ENCODE measurements around the gene GALNS.

Gene GALNS

DNA sequence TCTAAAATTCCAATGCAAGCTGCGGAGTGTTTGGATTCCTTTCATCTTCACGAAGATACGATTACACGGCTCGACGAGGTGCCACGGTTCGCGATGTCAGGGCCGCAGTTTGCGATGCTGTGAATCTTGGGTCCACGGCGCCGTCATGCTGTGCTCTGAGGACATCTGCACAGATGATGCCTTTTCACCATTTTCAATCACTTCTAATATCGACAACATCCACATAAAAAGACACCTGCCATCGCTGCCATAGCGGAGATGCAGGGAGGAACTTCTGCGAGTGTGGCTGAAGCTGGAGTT is 38.2 kb downstream of the GALNS start:
- no peaks in the 10 kb centered on the region for H3K9me3 Mint-ChIP-seq
- no peaks in the 10 kb centered on the region for H3K4me1 Mint-ChIP-seq (ENCODE audit: low read depth)
- H3K4me3 Mint-ChIP-seq: no peak overlapping the region
- H3K27ac Mint-ChIP-seq: no peak overlapping the region
- no peaks in the 10 kb centered on the region for H3K27me3 Mint-ChIP-seq
- no peaks in the 10 kb centered on the region for H3K36me3 Mint-ChIP-seq (ENCODE audit: low read depth)

DNA sequence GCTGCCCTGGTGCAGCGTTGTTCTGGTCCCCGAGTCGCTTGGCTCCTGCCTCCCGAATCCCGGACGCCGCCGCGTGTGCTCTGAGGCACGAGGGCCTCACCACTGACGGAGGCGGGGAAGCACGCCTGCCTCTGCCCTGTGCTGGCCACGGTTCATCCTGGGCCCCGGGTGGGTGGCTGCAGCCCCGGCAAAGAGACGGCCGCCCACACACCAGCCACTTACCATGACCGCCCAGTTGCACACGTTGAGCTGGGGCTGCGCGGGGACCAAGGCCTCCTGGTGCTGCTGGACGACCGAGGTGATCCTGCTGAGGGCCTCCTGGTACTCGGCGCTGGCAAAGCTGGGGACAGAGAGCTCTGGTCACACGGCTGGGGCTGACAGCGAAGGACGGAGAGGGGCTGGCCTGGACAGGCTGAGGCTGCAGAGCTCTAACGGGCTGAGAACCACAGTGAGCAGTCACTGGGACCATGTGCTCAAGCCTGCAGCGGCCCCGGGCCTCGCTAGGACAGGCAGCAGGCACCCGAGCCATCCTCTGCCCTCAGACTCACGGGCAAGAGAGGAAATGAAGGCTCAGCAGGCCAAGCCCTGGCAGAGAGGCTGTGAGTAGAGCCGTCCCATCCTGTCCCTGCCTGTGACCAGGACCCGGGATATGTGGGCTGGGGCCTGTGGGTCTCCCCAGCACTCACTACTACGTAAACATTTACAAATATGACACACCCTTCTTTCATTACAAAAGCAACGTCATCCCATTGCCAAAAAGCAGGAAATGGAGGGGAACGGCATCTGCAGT is 38.8 kb downstream of the GALNS start:
- Mint-ChIP-seq H3K9me3 (no peaks in the 10 kb centered on the region), H3K27me3 (no peaks in the 10 kb centered on the region), H3K27ac (no peak overlapping the region), H3K4me3 (no peak overlapping the region), H3K36me3 (ENCODE audit: low read depth) (no peaks in the 10 kb centered on the region), H3K4me1 (ENCODE audit: low read depth) (no peaks in the 10 kb centered on the region)

DNA sequence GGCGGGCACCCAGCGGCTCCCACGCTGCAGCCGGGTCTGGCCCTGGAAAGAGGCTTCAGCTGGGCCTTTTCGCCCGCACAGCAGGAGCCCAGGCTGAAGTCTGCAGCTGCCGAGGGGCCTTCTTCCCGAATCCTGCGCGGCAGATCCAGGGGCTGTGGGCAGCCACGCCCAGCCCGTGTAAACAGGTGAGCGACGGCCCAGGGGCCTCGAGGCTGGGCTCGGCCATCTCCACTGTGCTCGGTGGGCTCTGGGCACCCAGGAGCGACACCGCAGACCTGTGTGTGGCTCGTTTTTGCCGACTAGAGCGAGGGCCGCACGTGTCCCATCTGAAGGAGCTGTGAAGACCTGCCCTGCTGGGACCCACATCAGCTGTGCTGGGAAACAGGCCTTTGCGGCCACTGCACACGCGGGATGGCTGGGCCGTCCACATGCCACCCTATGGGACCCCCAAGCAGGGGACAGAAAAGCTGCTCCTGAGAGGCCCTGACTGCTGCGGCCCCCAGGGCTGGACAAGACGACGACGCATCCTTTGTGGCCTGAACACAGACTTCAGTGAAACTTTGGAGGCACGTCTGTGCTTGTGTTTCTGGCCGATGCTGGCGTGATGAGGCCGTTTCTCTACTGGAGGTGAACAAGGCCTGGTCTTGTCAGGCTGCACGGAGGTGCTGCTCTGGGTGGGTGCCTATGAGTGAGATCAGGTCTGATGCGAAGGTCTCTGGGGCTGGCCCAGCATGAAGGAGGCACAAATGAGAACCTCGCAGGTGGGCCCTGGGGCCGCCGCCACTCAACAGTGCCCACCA is 39.8 kb downstream of the GALNS start:
- H3K27me3 Mint-ChIP-seq: no peaks in the 10 kb centered on the region
- H3K9me3 Mint-ChIP-seq: no peaks in the 10 kb centered on the region
- H3K27ac Mint-ChIP-seq: no peak overlapping the region
- H3K36me3 Mint-ChIP-seq (ENCODE audit: low read depth): no peaks in the 10 kb centered on the region
- no peak overlapping the region for H3K4me3 Mint-ChIP-seq
- peaks cover 5% of the 10 kb centered on the region for H3K4me1 Mint-ChIP-seq (ENCODE audit: low read depth)

DNA sequence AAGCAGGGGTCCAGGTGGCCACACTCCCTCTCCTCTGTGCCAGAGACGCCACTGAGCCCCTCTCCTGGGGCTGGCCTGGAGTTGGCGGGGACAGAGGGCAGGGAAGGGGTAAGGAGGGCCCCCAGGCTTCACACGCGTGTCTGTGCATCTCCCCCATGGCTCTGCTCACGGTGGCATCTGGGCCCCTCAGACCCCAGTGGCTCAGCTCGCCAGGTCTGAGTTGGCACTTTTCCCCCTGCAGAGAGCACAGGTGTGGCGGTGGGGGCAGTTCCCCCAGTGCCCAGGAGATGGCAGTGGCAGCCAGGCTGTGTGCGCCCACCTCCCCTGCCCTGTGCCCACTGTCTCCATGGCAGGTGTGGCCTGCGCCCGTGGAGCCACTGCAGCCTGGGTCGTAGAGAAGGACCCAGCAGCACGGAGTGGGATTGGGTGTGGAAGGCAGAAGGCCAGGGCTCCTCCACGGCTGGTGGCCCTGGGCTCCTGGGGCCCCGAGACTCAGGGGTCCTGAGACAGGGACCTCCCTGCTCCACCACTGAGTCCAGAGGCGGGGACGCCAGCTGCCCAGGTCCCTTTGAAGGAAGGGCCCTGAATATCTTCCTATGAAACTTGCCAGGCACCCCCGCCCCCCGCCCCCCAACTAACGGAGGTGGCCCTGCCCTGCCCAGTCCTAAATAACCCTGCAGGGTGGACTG is 40.7 kb downstream of the GALNS start:
- Mint-ChIP-seq H3K9me3 (no peaks in the 10 kb centered on the region), H3K36me3 (ENCODE audit: low read depth) (no peaks in the 10 kb centered on the region), H3K4me1 (ENCODE audit: low read depth) (peaks cover 5% of the 10 kb centered on the region), H3K27me3 (no peaks in the 10 kb centered on the region), H3K27ac (no peak overlapping the region), H3K4me3 (no peak overlapping the region)

DNA sequence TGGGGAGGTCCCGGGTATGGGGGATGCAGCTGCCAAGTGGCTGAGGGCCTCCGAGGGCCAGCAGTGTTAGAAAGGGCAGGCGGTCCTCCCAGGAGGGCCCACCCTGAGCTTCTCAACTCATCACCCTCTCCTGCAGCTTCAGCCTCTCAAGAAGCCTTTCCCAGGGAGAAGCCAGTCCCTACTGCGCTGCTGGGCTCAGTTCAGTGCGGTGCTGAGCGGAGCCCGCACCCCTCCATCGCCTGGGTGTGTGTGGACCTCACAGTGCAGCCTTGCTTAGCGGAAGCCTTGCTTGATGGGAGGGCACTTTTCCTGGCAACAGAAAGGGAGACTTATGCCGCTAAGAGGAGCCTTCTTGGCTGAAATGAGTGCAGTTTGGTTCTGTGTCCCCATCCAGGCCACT is 41.5 kb downstream of the GALNS start:
- no peak overlapping the region for H3K27ac Mint-ChIP-seq
- no peaks in the 10 kb centered on the region for H3K27me3 Mint-ChIP-seq
- peaks cover 2% of the 10 kb centered on the region for H3K36me3 Mint-ChIP-seq (ENCODE audit: low read depth)
- peaks cover 6% of the 10 kb centered on the region for H3K4me1 Mint-ChIP-seq (ENCODE audit: low read depth)
- H3K9me3 Mint-ChIP-seq: no peaks in the 10 kb centered on the region
- no peak overlapping the region for H3K4me3 Mint-ChIP-seq

DNA sequence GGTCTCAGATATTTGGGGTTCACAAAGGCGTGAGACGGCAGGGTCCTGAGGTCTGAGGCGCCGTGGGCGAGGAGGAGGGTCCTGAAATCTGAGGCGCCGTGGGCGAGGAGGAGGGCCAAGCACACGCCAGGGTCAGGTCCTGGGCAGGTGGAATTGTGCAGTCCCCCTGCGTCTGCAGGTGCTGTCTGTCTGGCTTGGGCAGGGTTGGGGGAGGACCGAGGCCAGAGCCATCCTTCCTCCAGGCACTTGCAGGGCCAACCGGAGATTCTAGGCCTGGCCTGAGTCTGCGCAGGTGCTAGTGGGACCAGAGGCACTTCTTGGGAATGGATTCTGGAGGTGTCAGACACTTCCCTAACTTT is 42.6 kb downstream of the GALNS start:
- no peaks in the 10 kb centered on the region for H3K27me3 Mint-ChIP-seq
- no peak overlapping the region for H3K27ac Mint-ChIP-seq
- no peaks in the 10 kb centered on the region for H3K9me3 Mint-ChIP-seq
- H3K4me3 Mint-ChIP-seq: peak overlapping the region; percentile 33
- H3K36me3 Mint-ChIP-seq (ENCODE audit: low read depth): peaks cover 11% of the 10 kb centered on the region
- peaks cover 17% of the 10 kb centered on the region for H3K4me1 Mint-ChIP-seq (ENCODE audit: low read depth)

DNA sequence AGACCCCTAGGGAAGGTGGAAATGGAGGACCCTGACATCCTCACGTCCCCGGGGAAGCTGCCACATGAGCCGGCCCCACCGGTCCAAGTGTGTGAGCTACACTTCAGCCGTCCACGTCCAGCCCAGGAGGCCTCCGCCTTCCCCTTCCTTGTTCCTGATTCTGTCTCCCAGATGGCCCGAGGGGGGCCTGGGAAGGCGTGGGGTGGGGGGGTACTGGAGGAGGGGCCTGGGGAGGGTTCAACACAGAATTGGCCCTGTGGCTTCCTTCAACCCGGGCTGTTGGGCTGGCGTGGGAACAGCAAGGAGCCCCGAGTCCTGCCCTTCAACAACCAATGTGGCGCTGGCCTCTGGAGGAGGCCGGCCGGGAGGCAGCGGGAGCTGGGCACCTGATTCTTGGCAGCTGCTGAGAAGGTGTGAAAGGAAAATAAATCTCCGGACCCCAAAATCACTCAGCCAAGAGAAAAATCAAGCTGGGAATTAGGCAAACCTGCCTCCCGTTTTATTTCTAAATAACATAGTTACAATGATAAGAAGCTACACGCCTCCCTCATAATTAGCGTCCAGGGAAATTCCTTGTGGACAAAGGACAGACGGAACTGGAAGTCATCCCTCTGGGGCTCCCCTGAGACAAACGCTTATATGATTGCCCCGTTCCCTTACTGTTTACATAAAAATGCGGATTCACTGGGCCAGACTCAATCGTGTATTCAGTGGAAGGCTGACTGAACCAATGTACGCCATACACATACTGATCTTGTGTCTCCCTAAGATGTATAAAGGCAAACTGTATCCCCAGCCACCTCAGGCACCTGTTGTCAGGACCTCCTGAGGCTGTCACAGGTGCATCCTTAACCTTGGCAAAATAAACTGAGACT is 43.2 kb downstream of the GALNS start:
- Mint-ChIP-seq H3K27ac (no peak overlapping the region), H3K36me3 (ENCODE audit: low read depth) (peaks cover 14% of the 10 kb centered on the region), H3K4me3 (peak overlapping the region; percentile 33), H3K9me3 (no peaks in the 10 kb centered on the region), H3K27me3 (no peaks in the 10 kb centered on the region), H3K4me1 (ENCODE audit: low read depth) (peaks cover 21% of the 10 kb centered on the region)

DNA sequence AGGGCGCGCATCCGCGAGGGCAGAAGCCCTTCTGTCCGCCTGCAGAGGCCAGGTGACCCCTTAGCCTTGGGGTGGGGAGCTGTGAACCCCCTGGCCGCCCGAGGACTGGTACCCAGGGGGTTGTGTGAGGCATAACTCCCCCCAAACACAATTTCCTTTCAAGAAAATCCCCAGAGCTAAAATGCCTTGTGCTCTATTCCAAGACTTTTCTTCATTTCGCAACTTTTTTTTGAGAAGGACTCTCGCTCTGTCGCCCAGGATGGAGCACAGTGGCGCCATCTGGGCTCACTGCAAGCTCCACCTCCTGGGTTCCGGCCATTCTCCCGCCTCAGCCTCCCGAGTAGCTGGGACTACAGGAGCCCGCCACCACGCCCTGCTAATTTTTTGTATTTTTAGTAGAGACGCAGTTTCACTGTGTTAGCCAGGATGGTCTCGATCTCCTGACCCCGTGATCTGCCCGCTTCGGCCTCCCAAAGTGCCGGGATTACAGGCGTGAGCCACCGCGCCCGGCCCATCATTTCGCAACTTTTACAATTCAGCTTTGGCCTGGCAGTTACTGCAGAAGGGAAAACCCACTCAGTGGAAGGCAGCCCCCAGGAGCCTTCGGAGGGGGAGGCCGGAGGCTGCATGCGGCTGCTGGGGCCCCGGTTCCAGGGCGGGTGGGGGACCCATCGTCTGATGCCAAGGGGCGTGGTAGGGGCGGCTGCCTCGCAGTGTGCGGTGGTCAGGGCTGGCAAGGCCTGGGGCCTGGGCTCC is 44.1 kb downstream of the GALNS start:
- Mint-ChIP-seq H3K4me3 (peak overlapping the region; percentile 85), H3K27ac (peak overlapping the region; percentile 84), H3K9me3 (no peaks in the 10 kb centered on the region), H3K4me1 (ENCODE audit: low read depth) (peaks cover 25% of the 10 kb centered on the region), H3K27me3 (no peaks in the 10 kb centered on the region), H3K36me3 (ENCODE audit: low read depth) (peaks cover 22% of the 10 kb centered on the region)

DNA sequence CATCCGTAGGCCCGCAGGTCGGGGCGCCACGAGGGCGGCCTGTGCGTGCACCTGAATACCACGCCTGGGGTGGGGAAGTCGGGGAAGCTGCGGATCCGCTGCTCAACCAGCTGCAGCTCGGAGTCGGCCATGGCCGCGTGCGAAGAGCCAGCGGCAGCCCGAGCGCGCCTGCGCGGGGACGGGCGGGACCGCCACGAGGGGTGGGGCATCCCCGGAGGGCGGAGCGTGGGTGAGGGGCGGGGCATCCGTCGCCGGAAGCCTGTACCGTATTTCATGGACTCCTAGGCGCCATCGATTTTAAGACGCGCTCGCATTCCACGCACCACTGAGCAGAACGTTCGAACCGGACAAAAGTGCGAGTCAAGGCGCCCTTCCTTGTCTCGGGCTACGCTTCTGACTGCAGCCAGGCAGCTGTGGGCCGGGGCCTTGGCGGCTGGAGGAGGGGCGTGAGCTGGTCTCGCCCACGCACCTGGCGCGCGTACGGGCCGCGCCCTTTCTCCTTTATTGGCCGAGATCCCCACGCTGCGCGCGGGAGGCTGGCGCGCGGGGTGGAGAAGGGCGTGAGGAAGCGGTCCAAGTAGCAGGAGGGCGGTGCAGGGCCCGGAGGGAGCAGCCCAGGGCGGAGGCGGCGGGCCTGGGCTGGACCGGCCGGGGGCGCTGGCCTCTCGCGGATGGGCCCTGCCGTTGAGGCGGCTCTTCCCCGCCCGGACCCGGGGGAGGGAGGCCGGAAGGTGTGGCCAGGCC is 44.8 kb downstream of the GALNS start, which contains the start of gene APRT:
Gene APRT, minus strand, starts transcription at position 160 of the 744 bp plus-strand sequence. Its CDS starts 29 bp downstream, at position 131.
- Mint-ChIP-seq H3K4me3 (peak within 1 kb of the TSS; percentile 89), H3K4me1 (ENCODE audit: low read depth) (peaks cover 25% of the 10 kb centered on the region), H3K36me3 (ENCODE audit: low read depth) (peaks cover 24% of the 10 kb centered on the region), H3K27me3 (no peaks in the 10 kb centered on the region), H3K27ac (peak within 1 kb of the TSS; percentile 94), H3K9me3 (no peaks in the 10 kb centered on the region)

DNA sequence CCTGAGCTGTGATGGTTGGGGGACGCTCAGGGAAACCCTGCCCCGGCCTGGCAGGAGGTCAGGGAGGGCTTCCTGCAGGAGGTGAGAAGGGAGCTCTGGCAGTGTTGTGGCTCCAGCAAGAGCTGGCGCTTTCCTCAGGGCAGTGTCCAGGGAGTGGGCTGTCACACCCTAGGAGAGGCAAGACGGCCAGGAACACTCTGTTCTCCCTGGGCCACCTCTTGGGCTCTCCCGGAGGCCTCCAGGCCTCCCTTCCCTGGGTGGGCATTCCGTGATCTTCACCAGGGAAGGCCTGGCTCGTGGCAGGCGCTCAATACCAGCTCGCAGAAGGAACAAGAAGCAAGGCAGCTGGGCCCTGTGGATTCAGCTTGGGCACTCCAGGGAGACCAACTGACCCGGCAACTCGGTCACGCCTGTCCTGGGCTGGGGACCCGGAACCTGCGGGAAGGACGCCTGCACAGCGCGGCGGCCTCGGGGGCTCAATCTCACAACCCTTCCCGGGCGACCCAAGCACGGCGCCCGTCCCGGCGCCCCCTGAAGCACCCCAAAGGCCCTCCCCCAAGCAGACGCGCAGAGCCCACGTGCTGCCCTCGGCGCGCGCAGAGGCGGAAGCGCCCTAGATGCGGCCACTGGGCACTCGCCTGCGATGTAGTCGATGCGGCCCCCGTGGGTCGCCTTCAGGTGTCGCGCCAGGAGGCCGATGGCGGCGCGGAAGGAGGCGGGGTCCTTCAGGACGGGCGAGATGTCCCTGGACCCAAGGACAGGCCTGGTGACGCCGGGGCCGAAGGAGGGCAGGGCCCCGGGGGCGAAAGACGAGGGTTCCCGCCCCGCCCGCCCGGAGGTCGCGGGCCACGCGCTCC is 45.6 kb downstream of the GALNS start:
- Mint-ChIP-seq H3K4me1 (ENCODE audit: low read depth) (peaks cover 25% of the 10 kb centered on the region), H3K4me3 (peak overlapping the region; percentile 89), H3K27me3 (no peaks in the 10 kb centered on the region), H3K27ac (peak overlapping the region; percentile 94), H3K36me3 (ENCODE audit: low read depth) (peaks cover 24% of the 10 kb centered on the region), H3K9me3 (no peaks in the 10 kb centered on the region)

DNA sequence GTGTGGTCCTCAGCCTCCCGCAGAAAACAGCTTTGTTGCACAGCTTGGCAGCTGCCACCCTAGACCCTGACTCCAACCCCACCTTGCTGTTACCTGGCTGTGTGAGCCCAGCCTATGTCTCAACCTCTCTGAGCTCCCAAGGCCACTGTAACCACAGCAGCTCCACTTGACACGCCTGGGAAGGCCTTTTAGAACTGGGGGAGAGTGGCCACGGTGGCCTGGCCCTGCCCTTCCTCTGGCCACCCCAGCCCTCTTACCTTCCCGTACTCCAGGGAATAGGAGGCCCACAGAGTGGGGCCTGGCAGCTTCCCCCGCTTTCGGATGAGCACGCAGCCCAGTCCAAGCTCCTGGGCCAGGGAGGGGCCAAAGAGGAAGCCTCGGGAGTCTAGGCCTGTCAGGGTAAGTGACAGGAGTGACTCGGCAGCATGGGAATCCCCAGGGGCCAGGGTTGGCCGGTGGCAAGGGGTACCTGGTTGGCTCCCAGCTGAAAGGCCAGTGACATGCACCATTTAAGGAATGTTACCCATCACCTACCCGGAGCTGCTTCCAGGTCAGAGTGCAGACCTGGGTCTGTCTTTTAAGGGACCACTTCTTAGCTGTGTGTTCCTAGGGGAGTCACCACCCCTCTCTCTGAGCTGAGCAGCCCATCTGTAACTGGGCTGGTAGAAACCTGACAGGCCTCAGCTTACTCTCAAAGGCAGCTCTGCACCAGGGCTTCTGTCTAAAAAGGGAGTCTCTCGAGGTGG is 46.4 kb downstream of the GALNS start:
- no peaks in the 10 kb centered on the region for H3K9me3 Mint-ChIP-seq
- peak overlapping the region; percentile 88 for H3K27ac Mint-ChIP-seq

DNA sequence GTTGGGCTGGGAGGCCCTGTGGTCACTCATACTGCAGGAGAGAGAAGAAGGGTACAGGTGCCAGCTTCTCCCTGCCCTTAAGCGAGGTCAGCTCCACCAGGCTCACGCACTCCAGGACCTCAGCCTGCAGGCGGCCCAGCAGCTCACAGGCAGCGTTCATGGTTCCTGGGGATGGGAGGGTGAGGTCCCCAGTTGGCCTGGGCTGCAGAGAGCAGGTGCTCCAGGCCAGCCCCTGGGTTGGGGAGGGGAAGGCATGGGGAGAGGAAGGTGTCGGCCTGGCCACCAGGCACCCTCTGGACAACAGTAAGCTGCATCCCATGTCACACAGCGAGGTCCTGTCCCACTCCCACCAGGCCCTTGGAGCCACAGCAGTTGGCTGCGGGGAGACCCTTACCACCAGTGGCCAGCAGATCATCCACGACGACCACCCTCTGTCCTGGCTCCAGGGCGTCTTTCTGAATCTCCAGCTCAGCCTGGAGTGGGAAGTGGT is 47.0 kb downstream of the GALNS start:
- peaks cover 24% of the 10 kb centered on the region for H3K36me3 Mint-ChIP-seq (ENCODE audit: low read depth)
- no peaks in the 10 kb centered on the region for H3K27me3 Mint-ChIP-seq
- H3K4me3 Mint-ChIP-seq: peak overlapping the region; percentile 89
- H3K9me3 Mint-ChIP-seq: no peaks in the 10 kb centered on the region
- peak overlapping the region; percentile 88 for H3K27ac Mint-ChIP-seq
- H3K4me1 Mint-ChIP-seq (ENCODE audit: low read depth): peaks cover 25% of the 10 kb centered on the region

More for the DNA sequence above, 46.4 kb downstream of the GALNS start:
- no peaks in the 10 kb centered on the region for H3K27me3 Mint-ChIP-seq
- peaks cover 25% of the 10 kb centered on the region for H3K4me1 Mint-ChIP-seq (ENCODE audit: low read depth)
- peaks cover 24% of the 10 kb centered on the region for H3K36me3 Mint-ChIP-seq (ENCODE audit: low read depth)
- H3K4me3 Mint-ChIP-seq: peak overlapping the region; percentile 89
